SK-MEL-5 (cell line): ENCODE measurements around the gene MAN1A1. TPM values are rescaled to one million over a fixed set of nuclear protein-coding genes. Genes with fewer than 3 reads are reported as not detected.

Source experiments
- DNase-seq: peaks from one replicate; pipeline ENCODE4 v3.0.0-alpha.2; 2016; ENCODE audit warnings: low read depth, low spot score
- in situ Hi-C: cut with HindIII; loops from 2 replicates; pipeline ENCODE4 v1.10.0; 2016; ENCODE audit warnings: low sequenced_read_pairs, high pct_unique_total_duplicates, low pct_unique_long_range_greater_than_20kb
- small RNA-seq, 2 experiments: library from RNA; depleted of rRNA; stranded (forward); fragments of <200 nt; gene quantifications; one replicate each; pipeline ENCODE3, GENCODE V24; 2014
- total RNA-seq: library from RNA; depleted of rRNA; stranded (reverse); fragments of >200 nt; shearing (Covaris generic); gene quantifications from 2 replicates; pipeline ENCODE4 v1.2.3, GENCODE V29; 2014

MAN1A1 gene
- total RNA-seq, 1 experiment from 2014 or later = 1.3 TPM

DNA sequence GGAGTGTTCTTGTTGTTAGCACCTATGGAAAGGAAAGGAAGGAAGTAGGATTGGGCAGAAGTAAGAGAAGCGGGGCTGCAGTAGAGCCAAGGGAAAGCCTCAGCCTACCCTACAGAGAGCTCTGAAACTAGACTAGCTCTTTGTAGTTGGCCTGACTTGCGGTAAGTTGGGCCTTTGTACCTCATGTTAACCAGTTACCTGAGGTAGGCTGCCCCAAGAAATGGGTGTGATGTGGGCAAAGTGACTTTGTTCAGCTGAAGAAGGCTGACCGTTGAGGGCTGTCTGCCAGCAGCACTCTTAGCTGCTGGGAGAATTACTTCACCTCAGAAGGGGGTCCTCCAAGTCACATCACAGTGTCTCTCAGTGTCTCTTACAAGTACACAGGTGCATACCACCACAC lies 216.2 kb downstream of the MAN1A1 start:
- DNase-seq = no peak
- in situ Hi-C loops = no loop called here

DNA sequence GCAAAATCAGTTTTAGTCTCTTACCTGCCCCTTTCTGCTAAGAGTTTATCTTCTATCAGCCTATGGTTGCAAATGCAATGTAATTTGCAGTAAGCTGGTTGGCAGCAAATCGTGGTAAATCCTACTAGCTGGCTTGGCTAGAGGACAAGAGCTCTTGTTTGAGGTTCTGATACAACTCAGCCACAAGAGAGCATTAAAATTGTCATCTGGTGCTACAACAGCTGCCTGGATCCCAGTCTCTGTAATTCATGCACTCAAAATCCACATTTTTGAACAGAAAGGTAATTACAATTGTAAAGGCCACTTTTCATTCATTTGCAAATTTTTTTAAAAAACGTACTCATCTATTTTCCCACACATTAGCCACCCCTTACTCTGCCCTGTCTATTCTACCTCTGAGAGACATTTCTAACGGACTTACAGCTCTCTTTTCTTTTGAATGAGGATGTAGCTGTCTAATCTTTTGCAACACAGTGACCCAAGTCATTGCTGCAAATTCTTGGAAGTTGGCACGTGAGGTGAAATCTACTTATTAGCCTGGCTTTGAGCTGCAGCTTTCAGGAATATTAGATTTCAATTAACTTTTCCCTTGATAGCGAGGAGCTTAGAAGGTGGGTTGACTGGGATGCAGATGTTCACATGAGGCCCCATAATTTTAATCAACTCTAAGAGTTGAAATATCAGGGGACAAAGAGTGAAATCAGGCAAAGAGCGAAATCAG lies 217.1 kb downstream of the MAN1A1 start:
- in situ Hi-C loops = no loop called here
- no peak for DNase-seq

DNA sequence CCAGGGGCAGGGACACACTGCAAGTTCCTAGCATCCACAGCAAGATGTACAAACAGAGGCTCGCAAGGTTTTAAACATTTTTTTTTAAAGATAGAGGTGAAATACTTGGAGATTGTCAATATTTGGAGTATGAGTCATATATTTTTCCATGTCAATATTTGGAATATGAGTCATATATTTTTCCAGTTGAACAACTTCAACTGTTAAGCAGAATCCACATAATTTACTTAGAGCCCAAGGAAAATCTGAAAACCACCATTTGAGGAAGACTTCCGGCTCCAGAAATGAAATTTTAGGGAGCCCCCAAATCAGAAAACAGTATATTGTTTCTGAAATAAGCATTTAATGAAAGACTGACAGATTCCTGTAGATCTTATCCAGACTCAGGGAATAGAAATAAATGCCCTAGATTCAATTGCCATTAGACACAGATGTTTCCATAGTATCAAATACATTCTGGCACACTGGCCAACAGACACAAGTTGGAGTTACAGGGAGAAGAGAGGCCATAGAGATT lies 219.5 kb downstream of the MAN1A1 start:
- in situ Hi-C loops = no loop called here
- no peak for DNase-seq

DNA sequence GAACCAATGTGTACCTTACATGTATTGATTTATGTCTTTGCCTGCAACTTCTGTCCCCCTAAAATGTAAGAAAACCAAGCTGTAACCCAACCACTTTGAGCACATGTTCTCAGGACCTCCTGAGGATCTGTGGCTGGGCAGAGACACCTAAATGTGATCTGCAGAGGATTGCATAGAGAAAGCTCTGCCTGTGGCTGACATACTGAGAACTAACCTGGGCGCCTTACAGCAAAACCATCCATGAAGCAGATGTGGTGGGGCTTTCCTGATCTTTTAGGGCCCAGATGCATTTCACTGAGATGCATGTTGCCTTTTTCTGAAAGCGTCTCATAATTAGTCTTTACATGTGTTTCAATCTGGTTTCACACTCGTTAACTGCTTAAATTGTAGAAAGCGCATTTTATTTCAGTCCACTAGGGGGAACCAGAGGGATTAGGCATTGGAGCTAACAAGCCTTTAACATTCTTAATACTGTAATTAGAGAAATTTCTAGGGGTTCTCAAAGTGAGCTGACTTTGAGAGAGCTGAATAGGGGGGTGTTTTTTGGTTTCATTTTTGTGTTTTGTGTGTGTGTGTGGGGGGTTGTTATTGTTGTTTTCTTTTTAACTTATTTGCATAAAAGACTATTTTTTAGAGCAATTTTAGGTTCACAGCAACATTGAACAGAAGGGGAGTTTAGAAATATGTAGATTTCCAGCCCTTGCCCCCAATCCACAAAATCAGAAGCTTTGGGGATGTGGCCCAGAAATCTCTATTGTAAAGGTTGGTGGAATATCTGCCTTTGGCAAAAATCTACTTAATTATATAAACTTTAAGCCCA lies 220.2 kb downstream of the MAN1A1 start:
- in situ Hi-C loops = no loop called here
- peak; percentile 73 for DNase-seq

DNA sequence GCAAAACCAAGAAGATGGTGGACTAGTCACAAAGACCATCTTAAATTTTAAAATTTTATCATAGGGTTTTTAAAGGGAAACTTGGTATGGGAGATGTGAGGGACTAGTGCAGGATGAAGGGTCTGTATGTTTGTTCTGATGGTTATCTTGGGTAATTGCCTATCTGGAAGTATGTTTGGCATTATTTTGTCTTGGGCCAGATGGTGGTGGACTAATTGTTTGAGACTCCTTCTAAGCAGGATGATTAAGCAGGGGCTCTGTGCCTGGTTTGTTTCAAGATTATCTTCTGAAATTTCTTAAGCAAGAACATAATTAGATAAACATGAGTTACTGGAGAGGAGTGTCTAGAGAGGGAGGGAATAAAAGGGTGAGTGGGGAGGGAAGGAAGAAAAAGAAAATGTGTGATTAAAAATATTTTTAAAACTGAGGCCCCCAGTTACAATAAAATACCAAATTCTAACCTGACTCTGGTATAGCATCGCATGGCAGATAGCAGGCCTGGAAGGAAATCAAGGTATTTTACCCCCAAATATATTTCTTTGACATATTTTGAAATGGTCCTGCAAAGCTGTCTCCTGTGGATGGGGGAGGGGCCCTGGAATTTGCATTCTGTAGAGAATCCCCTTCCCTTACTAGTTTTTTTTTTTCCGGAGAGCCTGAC lies 221.2 kb downstream of the MAN1A1 start:
- in situ Hi-C loops = no loop called here
- no peak for DNase-seq

DNA sequence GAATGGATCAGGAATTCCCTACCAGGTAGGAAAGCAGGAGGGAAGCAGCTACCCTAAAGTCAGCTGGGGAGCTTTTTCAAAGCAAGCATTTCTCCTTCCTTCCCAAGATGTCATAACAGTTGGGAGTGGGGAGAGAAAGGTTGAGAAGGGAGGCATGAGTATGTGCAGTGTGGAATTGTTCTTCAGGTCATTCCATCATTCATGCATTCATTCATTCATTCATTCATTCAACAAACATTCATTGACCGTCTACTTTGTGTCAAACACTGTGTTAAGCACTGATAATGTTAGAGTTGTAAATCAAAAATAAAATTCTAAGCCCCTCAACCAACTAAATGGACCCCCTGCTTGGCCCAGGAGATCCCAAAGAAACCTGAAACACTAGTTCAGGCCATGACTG lies 221.9 kb downstream of the MAN1A1 start:
- no peak for DNase-seq
- in situ Hi-C loops = no loop called here

Small RNA genes within 50 kb of the gene (small RNA-seq; reads per million reads assigned to genes)
- gene AL022722.2 (0 reads per million in 2 experiments), gene RNU6-194P (0 reads per million in 2 experiments)
